GM15510 (cell line): ENCODE results near the gene NME4.

ENCODE experiments used
- POLR2A ChIP-seq: IDR thresholded peaks from 3 replicates; pipeline ENCODE4 v1.6.1; 2011; ENCODE audit warnings: borderline replicate concordance; ENCODE audit not compliant: insufficient read length; ENCODE audit errors: extremely low read depth

NME4 gene

GRCh38 chr16:401468-402348, 4.7 kb downstream of the NME4 start, which contains the start of gene DECR2:
Gene DECR2, plus strand, starts transcription at chr16:401885. Its CDS starts 79 bp downstream, at chr16:401964.
- TF ChIP-seq POLR2A = peak; percentile 86

- no peak for TF ChIP-seq POLR2A
Measured at GRCh38 chr16:404971-405486, 8.0 kb downstream of the NME4 start.

- no peak for TF ChIP-seq POLR2A
Measured at GRCh38 chr16:405548-406506, 8.8 kb downstream of the NME4 start.

GRCh38 chr16:407253-407652, 10.3 kb downstream of the NME4 start:
- TF ChIP-seq POLR2A = no peak

- TF ChIP-seq POLR2A = no peak
Measured at GRCh38 chr16:410516-411178, 13.6 kb downstream of the NME4 start.

- no peak for TF ChIP-seq POLR2A
Measured at GRCh38 chr16:411576-412265, 14.7 kb downstream of the NME4 start.

GRCh38 chr16:414395-415169, 17.6 kb downstream of the NME4 start:
- TF ChIP-seq POLR2A = no peak

GRCh38 chr16:424033-424622, 27.1 kb downstream of the NME4 start:
- TF ChIP-seq POLR2A = no peak

- no peak for TF ChIP-seq POLR2A
Measured at GRCh38 chr16:424623-425081, 27.7 kb downstream of the NME4 start.

- peak; percentile 91 for TF ChIP-seq POLR2A
Measured at GRCh38 chr16:425082-425718, 28.2 kb downstream of the NME4 start, which contains the start of gene RAB11FIP3. Gene RAB11FIP3, plus strand, starts transcription at chr16:425649. Its CDS starts 358 bp downstream, at chr16:426007.

GRCh38 chr16:425740-426114, 28.7 kb downstream of the NME4 start:
- TF ChIP-seq POLR2A = no peak
